ENCODE results near the gene SRGAP3.

The SRGAP3 gene

DNA sequence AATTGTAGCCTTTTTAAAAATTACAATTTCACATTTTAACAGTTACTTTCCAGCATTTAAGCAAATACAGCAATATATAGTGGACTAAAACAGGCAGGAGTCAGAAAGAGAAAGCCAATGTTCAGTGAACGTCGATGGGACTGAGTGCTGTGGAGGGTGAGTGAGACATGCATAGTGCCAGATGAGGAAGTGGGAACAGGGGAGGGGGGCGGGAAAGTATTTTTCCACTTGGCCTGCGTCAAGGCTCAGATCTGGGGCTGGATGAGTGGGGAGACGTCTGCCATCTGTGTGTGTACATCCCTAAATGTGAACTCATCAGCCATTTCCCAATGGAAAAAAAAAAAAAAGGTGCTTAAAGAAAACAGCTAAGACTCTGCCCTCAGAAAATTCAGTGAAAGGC lies 266.9 kb downstream of the SRGAP3 start:
- no peak for DNase-seq

DNA sequence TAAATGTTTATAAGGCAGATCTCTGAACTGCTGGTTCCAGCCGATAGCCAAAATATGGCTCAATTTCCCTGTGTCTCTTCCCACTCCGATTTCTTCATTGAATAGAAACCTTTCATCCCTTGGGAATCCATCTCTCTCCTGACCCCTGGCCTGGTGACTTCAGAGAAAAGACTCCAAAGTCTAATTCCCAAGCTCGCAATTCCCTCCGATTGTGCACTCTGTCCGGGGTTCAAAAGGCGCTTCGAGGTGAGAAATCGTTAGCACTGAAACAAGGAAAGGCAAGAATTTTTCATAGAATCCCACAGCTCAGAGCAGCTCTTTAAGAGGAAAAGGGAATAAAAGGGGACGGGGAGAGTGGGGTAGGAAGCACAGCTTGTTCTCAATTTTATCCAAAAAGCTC lies 267.7 kb downstream of the SRGAP3 start:
- DNase-seq = no peak

DNA sequence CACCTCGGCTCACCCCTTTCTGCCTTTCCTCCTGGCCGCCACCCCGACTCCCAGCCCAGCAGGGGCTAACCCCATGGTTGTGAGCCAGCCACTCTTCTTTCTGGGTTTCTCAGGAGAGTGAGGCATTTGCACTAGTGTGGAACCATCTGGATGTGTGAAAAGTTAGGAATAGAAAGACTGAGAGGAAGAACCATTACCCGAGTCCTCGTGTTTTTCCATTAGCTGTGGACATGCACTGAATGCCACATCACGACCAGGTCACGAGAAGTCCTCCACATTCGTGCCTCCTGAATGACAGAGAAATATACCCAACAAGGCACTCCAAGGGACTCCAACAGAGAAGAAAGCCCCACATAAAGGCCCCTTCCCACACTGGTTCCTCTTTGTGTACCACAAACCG lies 268.1 kb downstream of the SRGAP3 start:
- DNase-seq = no peak

DNA sequence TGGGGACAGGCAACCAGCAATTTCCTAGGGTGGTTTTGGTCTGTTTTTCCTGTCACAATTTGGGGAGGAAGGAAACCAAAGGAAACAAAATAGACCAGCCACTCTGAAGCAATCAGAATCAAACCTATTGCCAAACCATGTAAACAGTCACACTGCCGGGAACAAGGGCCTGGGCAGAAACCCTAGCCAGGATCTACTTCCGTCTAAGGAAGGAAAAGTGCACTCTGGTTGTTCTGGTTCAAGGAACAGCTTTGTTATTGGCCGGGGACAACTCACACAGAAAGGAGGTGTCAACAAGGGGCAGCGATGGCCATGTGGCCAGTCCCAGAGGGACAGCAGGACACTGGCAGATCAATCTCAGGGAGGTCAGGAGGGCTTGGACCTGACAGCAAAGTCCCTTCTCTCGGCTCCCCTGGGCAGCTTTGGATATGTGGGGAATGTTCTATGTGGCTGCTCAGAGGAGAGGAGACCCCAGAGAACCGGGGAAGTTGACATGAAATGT lies 268.6 kb downstream of the SRGAP3 start:
- DNase-seq = no peak

DNA sequence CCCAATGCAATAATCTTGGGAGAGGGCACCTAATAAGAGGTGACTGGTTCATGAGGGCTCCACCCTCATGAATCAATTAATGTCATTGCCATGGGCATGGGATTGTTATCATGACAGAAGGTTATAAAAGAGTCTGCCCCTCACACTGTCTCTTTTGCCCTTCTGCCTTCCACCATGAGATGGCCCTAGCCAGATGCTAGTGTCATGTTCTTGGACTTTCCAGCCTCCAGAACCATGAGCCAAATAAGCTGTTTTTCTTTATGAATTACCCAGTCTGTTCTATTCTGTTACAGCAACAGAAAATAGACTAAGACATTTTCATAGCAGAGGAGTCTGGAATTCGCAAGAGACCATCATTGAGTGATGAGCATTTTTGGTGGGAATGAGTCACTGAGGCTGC lies 270.2 kb downstream of the SRGAP3 start:
- DNase-seq = no peak

DNA sequence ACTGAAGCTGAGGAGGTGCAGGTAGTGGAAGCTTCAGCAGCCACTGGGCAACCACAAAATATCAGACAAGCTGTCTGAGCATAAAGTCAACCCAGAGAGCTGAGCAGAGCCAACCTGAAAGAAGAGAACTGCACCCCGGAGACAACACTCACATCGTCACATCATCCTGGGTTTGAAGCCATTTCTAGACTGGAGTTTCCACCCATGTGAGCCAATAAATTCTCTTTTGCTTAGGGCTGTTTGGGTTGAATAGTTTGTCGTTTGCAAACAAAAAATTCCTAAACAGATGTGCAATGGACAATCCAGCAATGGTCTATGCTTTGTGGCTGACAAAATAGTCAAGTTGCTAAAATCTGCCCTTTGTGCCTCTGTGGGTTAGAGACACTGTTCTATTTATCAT lies 270.9 kb downstream of the SRGAP3 start:
- DNase-seq = no peak

DNA sequence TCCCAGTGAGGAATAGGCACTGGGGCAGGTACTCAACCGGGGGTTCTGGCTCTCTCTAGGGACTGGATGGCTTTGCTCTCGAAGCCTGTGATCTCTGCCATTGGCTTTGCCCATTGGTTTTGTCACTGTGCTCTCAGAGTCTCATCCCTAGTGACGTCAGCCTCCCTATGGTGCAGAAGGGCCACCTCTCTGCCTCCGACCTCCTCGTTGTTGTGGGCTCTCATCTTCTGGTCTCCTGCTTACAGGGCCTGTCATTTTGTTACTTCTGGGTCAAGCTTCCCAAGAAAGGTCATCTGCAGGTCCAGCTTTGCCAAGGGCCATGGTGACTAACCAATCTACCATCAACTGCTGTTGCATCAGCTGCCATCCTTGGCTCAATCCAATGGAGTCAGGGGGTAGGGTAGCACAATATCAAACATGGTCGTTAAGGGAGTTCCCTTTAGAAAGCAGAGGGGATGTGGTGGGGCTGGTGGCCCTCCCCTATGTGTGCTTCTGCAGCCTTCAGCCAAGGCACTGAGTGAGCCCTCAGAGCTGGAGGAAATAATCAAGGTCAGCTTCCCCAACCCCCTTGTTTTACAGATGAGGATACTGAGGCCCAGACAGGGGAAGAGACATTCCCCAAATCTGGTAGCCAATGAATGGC lies 272.8 kb downstream of the SRGAP3 start:
- no peak for DNase-seq

DNA sequence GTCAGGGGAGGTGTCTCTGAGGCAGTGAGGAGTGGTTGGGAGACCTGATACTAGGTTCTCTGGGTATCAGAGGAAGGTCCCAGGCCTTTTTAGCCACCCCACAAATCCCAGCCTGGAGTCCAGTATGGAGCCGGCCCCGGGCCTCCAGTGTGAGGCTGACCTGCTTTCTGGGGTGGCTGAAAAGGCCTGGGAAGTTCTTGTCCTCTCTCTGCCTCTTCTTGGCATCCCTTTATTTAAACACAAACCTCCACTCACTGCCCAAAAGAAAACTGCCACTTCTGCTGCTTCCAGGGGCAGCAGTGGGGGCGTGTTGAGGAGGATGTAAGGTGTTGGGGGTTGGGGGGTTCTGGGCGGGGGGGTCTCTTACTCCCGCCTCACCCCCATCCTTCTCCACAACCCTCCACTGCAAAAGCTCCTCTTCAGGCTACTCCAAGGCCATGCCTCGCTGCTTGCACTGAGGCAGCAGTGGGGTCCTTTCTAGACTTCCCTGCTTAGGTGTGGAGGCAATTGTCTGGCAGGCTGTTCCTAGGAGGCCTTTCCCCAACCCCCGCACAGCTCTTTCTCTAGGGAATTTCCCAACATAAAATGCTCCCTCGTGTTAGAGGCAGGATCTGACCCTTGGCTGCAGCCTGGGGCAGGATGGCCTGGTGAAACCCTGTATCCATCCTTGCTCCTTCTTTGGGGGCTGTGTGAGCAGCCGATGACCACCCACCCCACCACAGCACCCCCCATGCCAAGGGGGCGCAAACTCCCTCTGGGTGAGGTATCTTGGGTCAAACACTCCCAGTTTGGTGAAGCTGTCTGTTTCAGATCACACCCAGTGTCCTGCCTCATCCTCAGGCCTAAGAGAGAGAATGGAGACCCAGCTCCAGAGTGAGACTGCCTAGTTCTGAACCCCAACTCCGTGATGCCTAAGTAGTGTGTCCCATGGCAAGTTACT lies 274.1 kb downstream of the SRGAP3 start:
- no peak for DNase-seq

DNA sequence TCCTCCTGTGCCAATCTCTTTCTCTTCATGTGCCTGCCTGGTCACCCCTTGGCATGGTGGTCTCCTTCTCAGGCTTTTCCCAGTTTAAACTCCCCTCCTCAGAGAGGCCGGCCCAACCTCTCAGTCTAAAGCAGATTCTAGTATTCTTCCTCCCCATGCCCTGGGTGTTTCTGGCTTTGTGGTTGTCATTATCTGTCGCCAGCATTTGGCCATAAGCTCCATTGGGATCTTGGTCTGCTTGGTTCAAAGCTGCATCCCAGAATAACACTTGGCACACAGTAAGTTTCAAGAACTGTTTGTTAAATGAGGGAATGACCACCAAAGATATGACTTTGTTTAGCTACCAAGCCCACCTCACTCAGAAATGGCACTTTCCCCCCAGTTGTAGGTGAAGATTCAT lies 275.0 kb downstream of the SRGAP3 start:
- DNase-seq = no peak

DNA sequence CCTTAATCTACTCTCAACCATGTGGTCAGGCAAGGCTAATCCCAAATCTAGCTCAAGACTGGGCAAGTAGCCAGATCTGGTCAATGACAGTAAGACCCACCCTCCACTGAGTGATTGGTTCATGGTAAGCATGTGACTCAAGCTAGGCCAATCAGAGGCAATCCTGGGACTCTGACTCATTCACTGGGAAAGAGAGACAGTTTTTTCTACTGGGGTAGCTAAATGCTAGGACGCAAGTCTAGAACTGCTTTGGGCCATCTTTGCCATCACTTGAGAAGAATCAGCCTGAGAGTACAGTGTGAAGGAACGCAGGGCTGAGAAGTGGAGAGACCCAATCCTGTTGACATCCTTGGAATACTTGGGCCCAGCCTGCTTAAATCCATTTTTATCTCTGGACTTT lies 276.8 kb downstream of the SRGAP3 start:
- no peak for DNase-seq

DNA sequence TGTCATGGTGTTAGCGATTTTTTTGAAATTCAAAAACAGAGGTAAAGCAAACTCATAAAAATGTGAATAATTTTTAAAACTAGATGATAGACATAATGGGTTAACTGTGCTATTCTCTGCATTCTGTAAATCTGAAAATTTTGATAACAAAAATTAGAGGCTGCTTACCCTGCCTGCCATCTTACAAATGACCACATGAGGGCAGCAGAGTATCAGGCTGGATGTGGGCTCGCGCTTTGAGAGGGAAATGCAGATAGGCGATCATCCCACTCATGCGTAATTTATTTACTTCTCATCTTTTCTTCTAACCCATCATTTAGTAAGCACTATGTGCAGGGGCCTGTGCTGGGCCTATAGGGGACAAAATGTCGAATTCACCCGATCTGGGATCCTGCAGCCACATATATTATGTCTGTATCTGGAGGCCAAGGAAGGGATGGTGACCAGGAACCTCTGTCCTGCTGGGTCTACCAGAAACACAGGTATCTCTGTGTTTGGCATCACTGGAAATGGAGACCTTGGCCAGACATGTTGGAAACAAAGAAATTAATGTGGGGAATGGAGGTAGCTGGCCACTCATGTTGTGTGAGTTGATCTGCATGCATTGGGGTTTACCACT lies 278.4 kb downstream of the SRGAP3 start:
- DNase-seq = no peak

DNA sequence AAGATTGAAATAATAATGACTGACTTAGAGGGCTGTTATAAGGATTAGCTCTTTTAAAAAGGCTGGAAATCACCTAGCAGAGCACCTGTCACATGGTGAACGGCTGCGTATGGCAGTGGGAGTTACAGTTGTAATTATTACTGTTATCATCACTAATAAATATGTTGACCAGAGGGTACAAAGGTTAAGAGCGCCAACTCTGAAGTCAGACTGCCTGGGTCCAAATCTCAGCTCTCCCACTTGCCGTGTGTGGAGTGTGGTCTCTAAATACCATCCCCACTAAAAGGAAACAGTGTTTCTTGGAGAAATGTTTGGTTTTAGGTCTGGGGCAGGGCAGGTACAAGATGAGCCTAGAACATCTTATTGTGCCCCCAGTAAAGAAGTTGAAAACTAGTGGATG lies 280.2 kb downstream of the SRGAP3 start:
- DNase-seq = no peak

DNA sequence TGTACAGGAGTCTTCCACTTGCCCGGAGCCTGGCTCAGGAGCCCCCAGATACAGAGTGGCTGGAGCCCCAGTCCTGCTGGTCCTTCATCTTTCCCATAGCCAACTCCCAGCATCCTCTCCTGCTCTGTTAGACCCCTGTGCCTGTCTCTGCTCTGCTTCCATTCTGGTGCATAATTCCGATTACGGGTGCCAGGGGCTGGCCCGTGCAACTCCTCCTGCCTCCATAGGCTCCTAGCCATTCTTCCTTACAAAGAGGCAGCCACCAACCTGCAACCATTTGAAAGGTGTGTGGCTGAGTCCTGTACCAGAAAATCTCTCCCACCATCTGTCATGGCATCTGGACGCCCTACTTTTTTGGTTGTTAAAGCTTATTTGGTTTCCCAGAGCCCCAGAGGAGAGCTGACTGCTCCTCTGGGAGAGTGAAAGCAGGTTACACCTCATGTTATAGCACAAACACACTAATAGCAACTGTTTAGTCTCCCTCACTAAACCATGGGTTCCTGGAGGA lies 281.0 kb downstream of the SRGAP3 start:
- no peak for DNase-seq

DNA sequence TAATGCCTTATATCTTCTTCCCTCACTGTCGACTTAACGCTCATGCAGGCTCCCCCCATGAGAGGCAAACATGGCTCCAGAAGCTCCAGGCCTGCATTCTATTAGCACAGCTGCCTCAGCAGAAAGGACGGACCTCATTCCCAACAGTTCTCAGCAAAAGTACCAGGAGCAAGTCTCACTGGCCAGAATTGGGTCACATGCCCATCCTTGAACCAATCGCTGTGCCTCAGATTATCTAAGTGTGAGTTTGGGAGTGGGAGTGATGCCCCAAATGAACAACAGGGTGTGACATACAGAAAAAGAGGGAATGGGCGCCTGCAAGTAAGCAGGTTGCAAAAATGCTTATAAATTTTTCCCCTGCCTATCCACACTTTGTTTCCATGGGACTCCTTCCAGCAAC lies 281.9 kb downstream of the SRGAP3 start:
- DNase-seq = no peak

DNA sequence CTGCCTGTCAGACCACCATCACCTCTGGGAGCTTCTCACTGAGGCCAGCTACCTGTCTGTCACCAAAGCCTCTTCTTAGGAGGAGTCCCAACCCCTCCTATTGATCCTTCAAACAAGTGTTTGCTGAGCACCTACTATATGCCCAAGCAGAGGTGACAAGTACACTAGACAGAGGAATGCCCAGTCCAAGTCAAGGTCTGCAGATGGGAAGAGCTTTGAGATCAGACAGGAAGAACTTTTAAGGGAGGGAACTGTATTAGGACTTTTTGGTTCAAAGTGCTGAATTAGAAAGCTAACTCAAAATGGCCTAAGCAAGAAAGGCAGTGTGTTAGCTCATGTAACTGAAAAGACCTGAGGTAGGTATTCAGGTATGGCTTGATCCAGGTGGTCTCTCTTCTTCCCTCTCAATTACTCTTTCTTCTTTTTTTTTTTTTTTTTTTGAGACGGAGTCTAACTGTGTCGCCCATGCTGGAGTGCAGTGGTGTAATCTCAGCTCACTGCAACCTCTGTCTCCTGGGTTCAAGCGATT lies 282.6 kb downstream of the SRGAP3 start:
- no peak for DNase-seq

DNA sequence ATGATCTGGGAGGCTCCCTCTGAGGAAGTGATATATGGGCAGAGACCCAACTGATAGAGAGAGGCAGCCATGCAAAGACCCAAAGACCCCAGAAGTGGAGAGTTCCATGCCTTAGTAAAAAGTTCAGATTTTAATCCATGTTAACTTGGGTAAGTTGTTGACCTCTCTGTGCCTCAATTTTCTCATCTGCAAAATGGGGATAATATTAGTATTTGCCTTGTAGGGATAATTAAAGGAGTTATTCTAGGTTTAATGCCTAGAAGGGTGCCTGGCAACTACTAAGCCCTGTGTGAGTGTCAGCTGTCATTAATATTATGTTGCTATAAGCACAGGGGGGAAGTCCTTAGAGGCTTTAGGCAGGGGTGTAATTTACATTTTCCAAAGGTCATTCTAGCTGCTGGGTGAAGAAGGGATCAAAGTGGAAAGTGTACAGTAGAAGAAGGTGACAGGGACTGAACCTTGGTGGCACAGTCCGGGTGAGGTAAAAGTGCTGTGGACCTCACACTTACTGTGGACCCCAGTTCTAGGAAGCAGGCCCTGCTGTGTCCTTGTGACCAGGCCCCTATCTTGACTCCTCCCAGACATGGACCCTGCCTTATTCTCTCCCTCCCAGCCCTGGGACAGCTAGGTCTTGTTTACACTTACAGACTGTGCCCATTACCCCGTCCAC lies 283.2 kb downstream of the SRGAP3 start:
- DNase-seq = no peak

DNA sequence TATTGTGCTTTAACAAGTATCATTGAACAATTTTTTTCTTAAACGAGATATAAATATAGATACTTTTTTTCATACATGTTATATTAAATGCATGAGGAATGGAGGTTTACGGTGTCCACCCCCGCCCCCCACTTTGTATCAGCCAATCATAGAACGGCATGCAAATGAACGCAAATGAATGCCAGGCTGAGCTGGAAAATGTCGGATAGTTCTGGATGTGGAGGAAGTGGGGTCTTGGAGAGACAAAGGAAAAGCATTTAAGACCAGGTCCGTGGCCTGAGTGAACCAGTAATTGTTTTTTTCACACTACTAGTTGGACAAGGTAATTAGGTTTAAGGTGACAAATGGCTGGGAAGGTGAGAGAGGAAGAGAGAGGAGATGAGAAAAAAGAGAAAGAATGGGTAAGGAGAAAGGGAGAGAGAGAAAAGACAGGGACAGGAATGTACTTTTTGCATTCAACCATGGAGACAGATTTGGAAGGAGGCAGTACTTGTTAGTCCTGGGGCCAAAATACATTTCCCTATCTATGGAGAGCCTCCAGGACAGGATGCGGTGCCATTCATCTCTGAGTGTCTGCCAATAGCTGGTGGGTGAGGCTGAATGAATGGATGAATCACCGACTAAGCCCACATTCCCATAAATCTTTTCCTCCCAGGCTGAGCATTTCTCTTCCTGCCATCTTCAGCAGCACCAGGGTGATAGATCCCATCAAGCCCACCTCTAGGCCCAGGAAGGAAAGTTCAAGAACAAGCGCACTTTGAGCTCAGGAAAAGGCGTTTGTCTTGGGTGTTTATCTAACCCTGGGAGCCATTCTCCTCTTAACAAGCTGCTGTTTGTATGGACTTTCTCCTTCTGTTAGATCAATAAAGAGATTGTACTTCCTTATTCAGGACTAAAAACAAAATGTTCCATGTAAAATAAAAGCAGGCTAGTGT lies 284.7 kb downstream of the SRGAP3 start:
- no peak for DNase-seq

DNA sequence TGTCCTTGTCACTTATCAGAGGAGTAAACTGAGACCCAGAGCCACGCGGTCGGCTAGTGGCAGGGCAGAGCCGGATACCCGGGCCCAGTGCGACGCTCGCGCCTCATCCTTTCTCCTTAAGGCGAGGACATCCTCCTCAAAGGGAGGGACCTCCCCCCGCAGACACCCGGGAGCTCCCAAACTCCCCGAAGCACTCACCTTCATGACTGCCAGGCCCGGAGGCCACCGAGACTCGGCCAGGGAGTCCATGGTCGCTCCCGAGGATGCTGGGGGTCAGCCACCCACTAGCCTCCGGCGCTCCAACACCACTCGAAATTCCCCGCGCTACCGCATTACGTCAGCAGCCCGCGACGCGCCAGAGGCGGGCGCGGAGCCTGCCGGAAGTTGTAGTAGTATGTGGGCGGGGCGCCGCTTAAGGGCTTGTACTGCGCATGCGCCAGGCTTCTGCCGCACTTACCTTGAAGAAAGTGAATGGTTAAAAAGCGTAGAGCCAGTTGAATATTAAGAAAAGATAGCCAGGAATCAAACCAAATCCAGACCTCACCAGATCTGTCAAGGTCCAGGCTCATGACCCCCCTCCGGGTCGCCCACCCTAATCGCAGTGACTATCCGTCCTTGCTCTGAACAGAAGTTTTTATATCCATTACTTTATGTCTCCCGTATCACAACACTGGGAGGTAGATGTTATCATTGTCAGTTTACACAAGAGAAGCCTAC lies 286.2 kb downstream of the SRGAP3 start, which contains the start of gene RAD18:
Gene RAD18, minus strand, starts transcription at position 336 of the 717 bp plus-strand sequence. Its CDS starts 87 bp downstream, at position 249.
- peak; percentile 47 for DNase-seq

DNA sequence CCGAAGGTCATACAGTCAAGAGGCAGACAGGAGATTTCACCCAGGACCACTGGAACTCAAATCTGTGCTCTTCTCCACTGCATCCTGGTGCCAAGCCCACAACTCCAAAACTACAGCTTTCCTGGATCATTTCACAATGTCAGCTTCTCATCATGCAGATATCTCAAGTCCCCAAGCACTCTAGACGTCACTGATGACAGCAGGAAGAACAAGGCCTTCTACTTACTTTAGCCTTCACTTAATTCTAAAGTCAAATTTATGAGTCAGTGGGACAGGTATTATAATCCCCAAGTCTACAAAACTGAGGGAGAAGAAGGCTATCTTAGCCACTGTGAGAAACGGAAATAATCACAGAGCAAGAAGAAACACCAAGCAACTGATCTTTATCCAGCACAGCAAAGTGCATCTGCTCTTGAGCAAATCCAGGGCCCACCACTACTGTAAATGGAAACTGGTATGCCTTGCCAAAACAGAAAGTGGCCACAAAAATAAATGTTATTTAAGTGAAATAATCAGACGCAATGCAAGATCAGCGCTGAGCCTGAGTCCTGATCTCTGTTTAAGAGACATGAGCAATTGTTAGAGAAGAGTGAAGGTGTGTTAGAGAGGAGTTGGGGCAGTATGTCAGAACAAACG lies 287.1 kb downstream of the SRGAP3 start:
- no peak for DNase-seq

DNA sequence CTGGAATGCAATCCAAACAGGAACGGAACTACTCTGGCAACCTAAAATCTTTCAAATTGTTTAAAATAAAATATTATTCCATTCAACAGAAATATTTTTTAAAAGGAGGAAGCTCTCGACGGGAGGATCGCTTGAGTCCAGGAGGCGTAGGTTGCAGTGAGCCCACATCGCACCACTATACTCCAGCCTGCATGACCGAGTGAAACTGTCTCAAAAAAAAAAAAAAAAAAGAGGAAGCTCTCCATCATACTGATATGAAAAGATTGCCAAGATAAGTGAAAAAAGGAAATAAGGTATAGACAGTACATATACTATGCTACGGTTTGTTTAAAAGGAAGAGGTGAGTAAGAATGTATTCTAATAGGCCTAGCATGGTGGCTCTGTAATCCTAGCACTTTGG lies 289.8 kb downstream of the SRGAP3 start:
- no peak for DNase-seq

All from NCI-H1417 treated with DMSO at 0.1 percent for 48 hours (cell line).